ENCODE measurements around the gene NPR2. TPM values are rescaled to one million over a fixed set of nuclear protein-coding genes. Genes with fewer than 3 reads are reported as not detected.

Gene NPR2
- total and polyA plus RNA-seq, 2 of the 13 experiments (the other 11 are each of a cell fraction or from before 2014, with no cell fraction given): 7.4 to 9.4 TPM

DNA sequence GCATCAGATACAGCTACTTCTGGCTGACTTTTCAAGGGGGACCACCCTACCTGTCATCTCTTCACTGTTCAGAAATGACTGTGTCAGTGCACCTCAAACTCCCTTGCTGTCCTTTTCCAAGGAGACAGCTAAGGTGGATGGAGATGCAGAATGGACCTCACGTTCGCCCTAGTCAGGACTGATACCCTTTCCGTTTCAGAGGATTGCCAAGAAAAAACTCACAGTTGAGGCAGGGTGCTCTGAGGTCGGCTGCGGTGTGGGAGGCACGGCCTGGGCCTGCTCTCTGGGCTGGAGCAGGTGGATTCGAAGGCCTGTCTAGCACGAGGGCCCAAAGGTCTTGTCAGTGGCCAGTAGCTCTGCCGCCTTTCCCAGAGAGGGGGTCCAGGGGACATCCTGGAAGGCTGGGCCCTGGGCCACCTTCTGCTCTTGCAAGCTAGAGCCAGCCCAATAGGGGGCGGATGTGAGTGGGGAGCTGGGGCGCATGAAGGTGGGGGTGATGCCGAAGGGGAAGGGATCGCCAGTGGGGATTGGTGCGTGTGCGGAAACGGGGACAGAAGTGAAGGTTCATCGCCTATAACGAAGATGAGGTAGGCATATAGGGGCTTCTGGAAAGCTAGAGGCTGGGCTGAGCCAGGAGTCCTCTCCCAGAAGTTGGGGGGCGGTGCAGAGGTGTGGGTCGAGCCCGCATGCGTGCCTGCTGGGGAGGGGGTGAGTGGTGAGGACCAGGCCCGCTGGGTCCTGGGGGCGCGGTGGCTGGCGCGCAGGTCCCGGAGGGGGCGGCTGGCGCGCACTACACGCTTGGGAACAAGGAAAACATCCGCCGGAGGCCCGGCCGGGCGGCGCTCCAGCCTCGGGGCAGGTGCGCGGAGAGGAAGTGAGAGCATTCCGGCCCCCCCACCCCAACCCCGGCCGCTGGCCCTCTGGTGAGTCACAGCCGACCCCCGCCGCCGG is 34.8 kb upstream of the NPR2 start (continued):
- peak; percentile 57; the same call in 1 of the 2 replicates for TF ChIP-seq ZSCAN21 (CRISPR knock-in tag; IDR thresholded peaks at IDR 0.05; ENCODE audit: borderline replicate concordance)
- peak; percentile 41 for TF ChIP-seq DBP (CRISPR knock-in tag; IDR thresholded peaks at IDR 0.05; ENCODE audit: not compliant biosample characterization)
- peak; percentile 68 for TF ChIP-seq ARNTL (CRISPR knock-in tag; IDR thresholded peaks at IDR 0.05)
- no peak for TF ChIP-seq ZBTB43 (CRISPR knock-in tag; conservative IDR thresholded peaks at IDR 0.05)
- 0 out of 2 replicates have a peak, but pooled peaks have one; percentile 33 for TF ChIP-seq GZF1 (CRISPR knock-in tag; IDR thresholded peaks at IDR 0.05)
- TF ChIP-seq GTF3A (CRISPR knock-in tag; conservative IDR thresholded peaks at IDR 0.05): no peak
- no peak for TF ChIP-seq ZNF44 (CRISPR knock-in tag; IDR thresholded peaks at IDR 0.05)
- TF ChIP-seq ZNF577 (CRISPR knock-in tag; IDR thresholded peaks at IDR 0.05; ENCODE audit: borderline replicate concordance, low read depth): no peak
- peak; percentile 24; the same call in 1 of the 2 replicates for TF ChIP-seq HNF4A (CRISPR knock-in tag; IDR thresholded peaks at IDR 0.05)
- peak; percentile 73; the same call in 1 of the 2 replicates for TF ChIP-seq ZBTB39 (CRISPR knock-in tag; IDR thresholded peaks at IDR 0.05)
- peak; percentile 30; the same call in 1 of the 2 replicates for TF ChIP-seq RXRA (CRISPR knock-in tag; IDR thresholded peaks at IDR 0.05)
- no peak for TF ChIP-seq JDP2 (CRISPR knock-in tag; IDR thresholded peaks at IDR 0.05; ENCODE audit: borderline replicate concordance)
- TF ChIP-seq PAWR (CRISPR knock-in tag; IDR thresholded peaks at IDR 0.05; ENCODE audit: borderline replicate concordance): no peak
- TF ChIP-seq ZNF12 (CRISPR knock-in tag; IDR thresholded peaks at IDR 0.05): no peak; the same call in 1 of the 2 replicates
- 0 out of 2 replicates have a peak, but pooled peaks have one; percentile 41 for TF ChIP-seq ZNF20 (CRISPR knock-in tag; IDR thresholded peaks at IDR 0.05)
- TF ChIP-seq ZNF589 (CRISPR knock-in tag; conservative IDR thresholded peaks at IDR 0.05): 0 out of 2 replicates have a peak, but pooled peaks have one; percentile 27
- peak; percentile 73; the same call in 1 of the 2 replicates for TF ChIP-seq ZMYM3 (CRISPR knock-in tag; IDR thresholded peaks at IDR 0.05)
- 0 out of 2 replicates have a peak, but pooled peaks have one; percentile 27 for TF ChIP-seq MEF2D (CRISPR knock-in tag; IDR thresholded peaks at IDR 0.05)
- TF ChIP-seq ZBTB37 (CRISPR knock-in tag; IDR thresholded peaks at IDR 0.05): no peak; the same call in 1 of the 2 replicates
- TF ChIP-seq REXO4 (CRISPR knock-in tag; IDR thresholded peaks at IDR 0.05; ENCODE audit: borderline replicate concordance): no peak
- TF ChIP-seq SP5 (CRISPR knock-in tag; IDR thresholded peaks at IDR 0.05; ENCODE audit: borderline replicate concordance, low read depth): no peak
- no peak for TF ChIP-seq AHR (CRISPR knock-in tag; IDR thresholded peaks at IDR 0.05)
- TF ChIP-seq RARA (CRISPR knock-in tag; IDR thresholded peaks at IDR 0.05): 0 out of 2 replicates have a peak, but pooled peaks have one; percentile 32
- peak; percentile 53; the same call in 1 of the 2 replicates for TF ChIP-seq PHF21A (CRISPR knock-in tag; IDR thresholded peaks at IDR 0.05)
